ENCODE data around the gene PCMTD2.
A peak's percentile ranks its signal among the peaks of the same experiment; 100 is the strongest.

PCMTD2 gene

GRCh38 chr20:64244870-64245603, 10.5 kb upstream of the PCMTD2 start:
- peaks cover 7% of the 10 kb centered on the region for H3K4me1 Mint-ChIP-seq
- H3K27ac Mint-ChIP-seq (ENCODE audit: low read depth): no peak overlapping the region
- ATAC-seq (replicated peaks; ENCODE audit: extremely low read depth, poor library complexity, severe bottlenecking) (peak; percentile 43), DNase-seq (ENCODE audit: low spot score in 2 of 2) (no peak)
- peaks cover 1% of the 10 kb centered on the region for H3K36me3 Mint-ChIP-seq (ENCODE audit: insufficient read depth)
- no peaks in the 10 kb centered on the region for H3K9me3 Mint-ChIP-seq
- peaks cover 48% of the 10 kb centered on the region for H3K27me3 Mint-ChIP-seq
- H3K4me3 Mint-ChIP-seq: no peak overlapping the region

- Mint-ChIP-seq H3K27me3 (peaks cover 48% of the 10 kb centered on the region), H3K4me3 (no peak overlapping the region), H3K36me3 (ENCODE audit: insufficient read depth) (peaks cover 1% of the 10 kb centered on the region), H3K27ac (ENCODE audit: low read depth) (no peak overlapping the region), H3K9me3 (no peaks in the 10 kb centered on the region), H3K4me1 (peaks cover 7% of the 10 kb centered on the region)
- ATAC-seq (replicated peaks; ENCODE audit: extremely low read depth, poor library complexity, severe bottlenecking) (no peak), DNase-seq (ENCODE audit: low spot score in 2 of 2) (no peak)
Measured at GRCh38 chr20:64245746-64246595, 9.6 kb upstream of the PCMTD2 start.

GRCh38 chr20:64246616-64247306, 8.8 kb upstream of the PCMTD2 start:
- Mint-ChIP-seq H3K27ac (ENCODE audit: low read depth) (no peak overlapping the region), H3K9me3 (no peaks in the 10 kb centered on the region), H3K27me3 (peaks cover 48% of the 10 kb centered on the region), H3K4me3 (no peak overlapping the region), H3K36me3 (ENCODE audit: insufficient read depth) (peaks cover 1% of the 10 kb centered on the region), H3K4me1 (peaks cover 7% of the 10 kb centered on the region)
- DNase-seq (ENCODE audit: low spot score in 2 of 2): no peak
- no peak for ATAC-seq (replicated peaks; ENCODE audit: extremely low read depth, poor library complexity, severe bottlenecking)

- no peak for ATAC-seq (replicated peaks; ENCODE audit: extremely low read depth, poor library complexity, severe bottlenecking)
- Mint-ChIP-seq H3K4me3 (no peak overlapping the region), H3K9me3 (no peaks in the 10 kb centered on the region), H3K4me1 (peaks cover 7% of the 10 kb centered on the region), H3K36me3 (ENCODE audit: insufficient read depth) (peaks cover 1% of the 10 kb centered on the region), H3K27ac (ENCODE audit: low read depth) (no peak overlapping the region), H3K27me3 (peaks cover 48% of the 10 kb centered on the region)
- DNase-seq (ENCODE audit: low spot score in 2 of 2): no peak
Measured at GRCh38 chr20:64247307-64247618, 8.3 kb upstream of the PCMTD2 start.

GRCh38 chr20:64247970-64248841, 7.3 kb upstream of the PCMTD2 start:
- Mint-ChIP-seq H3K27me3 (peaks cover 48% of the 10 kb centered on the region), H3K9me3 (no peaks in the 10 kb centered on the region), H3K4me3 (no peak overlapping the region), H3K27ac (ENCODE audit: low read depth) (no peak overlapping the region), H3K36me3 (ENCODE audit: insufficient read depth) (peaks cover 1% of the 10 kb centered on the region), H3K4me1 (peaks cover 7% of the 10 kb centered on the region)
- ATAC-seq (replicated peaks; ENCODE audit: extremely low read depth, poor library complexity, severe bottlenecking): no peak
- DNase-seq (ENCODE audit: low spot score in 2 of 2): no peak

GRCh38 chr20:64250027-64250426, 5.5 kb upstream of the PCMTD2 start:
- H3K27me3 Mint-ChIP-seq: peaks cover 36% of the 10 kb centered on the region
- no peak for ATAC-seq (replicated peaks; ENCODE audit: extremely low read depth, poor library complexity, severe bottlenecking)
- no peak overlapping the region for H3K27ac Mint-ChIP-seq (ENCODE audit: low read depth)
- DNase-seq (ENCODE audit: low spot score in 2 of 2): no peak
- H3K4me3 Mint-ChIP-seq: no peak overlapping the region
- peaks cover 6% of the 10 kb centered on the region for H3K36me3 Mint-ChIP-seq (ENCODE audit: insufficient read depth)
- H3K4me1 Mint-ChIP-seq: peaks cover 16% of the 10 kb centered on the region
- no peaks in the 10 kb centered on the region for H3K9me3 Mint-ChIP-seq

- ATAC-seq (replicated peaks; ENCODE audit: extremely low read depth, poor library complexity, severe bottlenecking) (no peak), DNase-seq (ENCODE audit: low spot score in 2 of 2) (no peak)
- no peaks in the 10 kb centered on the region for H3K9me3 Mint-ChIP-seq
- no peak overlapping the region for H3K27ac Mint-ChIP-seq (ENCODE audit: low read depth)
- peaks cover 24% of the 10 kb centered on the region for H3K36me3 Mint-ChIP-seq (ENCODE audit: insufficient read depth)
- H3K4me1 Mint-ChIP-seq: peaks cover 33% of the 10 kb centered on the region
- no peak overlapping the region for H3K4me3 Mint-ChIP-seq
- peaks cover 13% of the 10 kb centered on the region for H3K27me3 Mint-ChIP-seq
Measured at GRCh38 chr20:64253000-64253383, 2.6 kb upstream of the PCMTD2 start.

- Mint-ChIP-seq H3K27me3 (peaks cover 13% of the 10 kb centered on the region), H3K27ac (ENCODE audit: low read depth) (no peak overlapping the region), H3K36me3 (ENCODE audit: insufficient read depth) (peaks cover 24% of the 10 kb centered on the region), H3K4me1 (peaks cover 37% of the 10 kb centered on the region), H3K4me3 (peak overlapping the region; percentile 95), H3K9me3 (no peaks in the 10 kb centered on the region)
- DNase-seq (ENCODE audit: low spot score in 2 of 2) (no peak), ATAC-seq (replicated peaks; ENCODE audit: extremely low read depth, poor library complexity, severe bottlenecking) (no peak)
Measured at GRCh38 chr20:64253443-64253842, 2.1 kb upstream of the PCMTD2 start.

- Mint-ChIP-seq H3K27me3 (peaks cover 13% of the 10 kb centered on the region), H3K9me3 (no peaks in the 10 kb centered on the region), H3K36me3 (ENCODE audit: insufficient read depth) (peaks cover 27% of the 10 kb centered on the region), H3K4me3 (peak overlapping the region; percentile 95), H3K4me1 (peaks cover 44% of the 10 kb centered on the region), H3K27ac (ENCODE audit: low read depth) (peak overlapping the region; percentile 41)
- DNase-seq (ENCODE audit: low spot score in 2 of 2): no peak
- no peak for ATAC-seq (replicated peaks; ENCODE audit: extremely low read depth, poor library complexity, severe bottlenecking)
Measured at GRCh38 chr20:64254156-64254555, 1.4 kb upstream of the PCMTD2 start.

- H3K9me3 Mint-ChIP-seq: no peaks in the 10 kb centered on the region
- DNase-seq (ENCODE audit: low spot score in 2 of 2) (no peak), ATAC-seq (replicated peaks; ENCODE audit: extremely low read depth, poor library complexity, severe bottlenecking) (no peak)
- H3K4me1 Mint-ChIP-seq: peaks cover 45% of the 10 kb centered on the region
- peaks cover 13% of the 10 kb centered on the region for H3K27me3 Mint-ChIP-seq
- H3K4me3 Mint-ChIP-seq: peak overlapping the region; percentile 95
- peak overlapping the region; percentile 41 for H3K27ac Mint-ChIP-seq (ENCODE audit: low read depth)
- H3K36me3 Mint-ChIP-seq (ENCODE audit: insufficient read depth): peaks cover 27% of the 10 kb centered on the region
Measured at GRCh38 chr20:64254571-64255360, 782 bp upstream of the PCMTD2 start.

GRCh38 chr20:64256282-64256935, 861 bp downstream of the PCMTD2 start:
- peak overlapping the region; percentile 98 for H3K27ac Mint-ChIP-seq (ENCODE audit: low read depth)

More at GRCh38 chr20:64256282-64256935, 861 bp downstream of the PCMTD2 start:
- DNase-seq (ENCODE audit: low spot score in 2 of 2) (no peak), ATAC-seq (replicated peaks; ENCODE audit: extremely low read depth, poor library complexity, severe bottlenecking) (no peak)
- peaks cover 61% of the 10 kb centered on the region for H3K4me1 Mint-ChIP-seq
- peaks cover 34% of the 10 kb centered on the region for H3K36me3 Mint-ChIP-seq (ENCODE audit: insufficient read depth)
- peaks cover 13% of the 10 kb centered on the region for H3K27me3 Mint-ChIP-seq
- no peaks in the 10 kb centered on the region for H3K9me3 Mint-ChIP-seq
- H3K4me3 Mint-ChIP-seq: peak overlapping the region; percentile 95
